ENCODE results near the gene OTOS.

DNA sequence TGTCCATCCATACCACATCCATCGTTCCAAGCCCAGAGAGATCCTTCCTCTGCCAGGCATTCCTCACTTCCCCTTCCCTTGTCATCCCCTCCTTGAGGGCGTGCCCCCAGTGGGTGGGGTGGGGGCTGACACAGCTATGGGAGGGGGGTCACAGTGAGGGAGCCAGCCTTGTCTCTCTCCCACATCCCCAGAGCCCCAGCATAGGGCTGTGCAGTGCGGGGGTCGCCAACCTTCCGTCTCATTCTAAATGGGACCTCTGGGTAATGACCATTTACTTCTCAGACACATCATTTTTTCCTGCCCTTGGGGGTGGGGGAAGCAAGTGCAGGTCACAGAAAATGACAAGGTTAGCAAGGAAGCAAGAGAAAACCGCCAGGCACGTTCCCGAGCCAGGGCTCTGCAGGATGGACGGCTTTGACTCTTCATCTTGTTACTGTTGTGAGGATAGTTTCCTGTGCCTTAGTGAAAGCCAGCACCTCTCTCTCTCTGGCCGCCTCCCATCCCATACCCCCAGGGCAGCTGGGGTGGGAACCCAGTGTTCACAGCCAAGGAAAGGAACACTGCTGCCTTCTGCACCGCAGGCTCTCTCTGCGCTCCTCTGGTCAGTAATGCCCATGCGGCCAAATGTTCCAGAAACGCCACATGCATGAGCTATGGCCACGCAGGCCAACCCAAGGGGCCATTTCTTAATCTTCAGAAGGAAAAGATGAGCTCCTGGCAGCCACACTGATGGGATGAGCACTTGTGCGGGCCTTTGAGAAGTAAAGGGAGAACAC is 22.7 kb upstream of the OTOS start:
- TF ChIP-seq HDGF (IDR thresholded peaks at IDR 0.05; ENCODE audit: borderline replicate concordance): no peak
- TF ChIP-seq ARNT (IDR thresholded peaks at IDR 0.05): no peak
- TF ChIP-seq FOXA1 (IDR thresholded peaks at IDR 0.05): no peak
- TF ChIP-seq, protein P1, sequence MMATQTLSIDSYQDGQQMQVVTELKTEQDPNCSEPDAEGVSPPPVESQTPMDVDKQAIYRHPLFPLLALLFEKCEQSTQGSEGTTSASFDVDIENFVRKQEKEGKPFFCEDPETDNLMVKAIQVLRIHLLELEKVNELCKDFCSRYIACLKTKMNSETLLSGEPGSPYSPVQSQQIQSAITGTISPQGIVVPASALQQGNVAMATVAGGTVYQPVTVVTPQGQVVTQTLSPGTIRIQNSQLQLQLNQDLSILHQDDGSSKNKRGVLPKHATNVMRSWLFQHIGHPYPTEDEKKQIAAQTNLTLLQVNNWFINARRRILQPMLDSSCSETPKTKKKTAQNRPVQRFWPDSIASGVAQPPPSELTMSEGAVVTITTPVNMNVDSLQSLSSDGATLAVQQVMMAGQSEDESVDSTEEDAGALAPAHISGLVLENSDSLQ (IDR thresholded peaks at IDR 0.05): no peak
- TF ChIP-seq ZNF384 (IDR thresholded peaks at IDR 0.05): no peak
- no peak for TF ChIP-seq SUZ12 (IDR thresholded peaks at IDR 0.05)

Measured in HEK293T (cell line).